Activated CD4-positive, alpha-beta T cell treated with anti-CD3 and anti-CD28 coated beads for 24 hours (primary cell): ENCODE measurements around the gene TEC.
"Not testable (repeated sequence)": the region's sequence is repeated elsewhere in the genome, so short reads cannot be mapped to it uniquely, and the experiment has no call there.

Source experiments
- DNase-seq, 2 donors: peaks; one replicate each; pipeline ENCODE4 v3.0.0-alpha.2; 2020; ENCODE audit warnings: low read depth in 2 of 2

The TEC gene

DNA sequence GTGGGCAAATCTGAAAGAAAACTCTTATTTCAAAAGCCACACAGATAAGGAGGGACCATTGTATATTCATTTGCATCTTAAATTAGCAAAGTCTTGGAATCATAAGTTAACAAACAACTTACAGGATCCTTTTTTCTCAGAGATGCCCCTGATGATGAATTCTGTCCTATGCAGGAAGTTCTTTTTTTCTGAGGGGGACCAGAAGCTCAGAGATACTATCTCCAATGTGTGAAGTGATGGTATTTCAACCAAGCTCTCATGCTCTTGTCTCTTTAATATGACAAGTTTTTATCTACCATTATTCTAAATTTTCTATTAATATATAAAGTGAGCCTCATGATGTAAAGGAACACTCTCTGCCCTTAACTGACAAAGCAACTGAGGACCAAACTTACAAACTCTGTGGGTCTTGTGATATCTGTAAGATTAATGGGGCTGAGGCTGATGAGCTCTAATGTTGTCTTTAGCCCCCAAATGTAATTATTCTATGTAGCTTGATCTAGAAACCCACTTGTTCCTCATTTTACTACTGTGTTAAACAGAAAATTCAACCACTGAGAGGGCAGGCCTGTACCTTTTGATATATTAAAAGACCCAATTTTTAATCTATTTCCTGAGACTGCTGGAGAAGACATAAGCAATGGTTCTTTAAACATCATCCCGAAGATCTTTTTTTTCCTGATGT lies 27.0 kb downstream of the TEC start:
- DNase-seq = no peak

DNA sequence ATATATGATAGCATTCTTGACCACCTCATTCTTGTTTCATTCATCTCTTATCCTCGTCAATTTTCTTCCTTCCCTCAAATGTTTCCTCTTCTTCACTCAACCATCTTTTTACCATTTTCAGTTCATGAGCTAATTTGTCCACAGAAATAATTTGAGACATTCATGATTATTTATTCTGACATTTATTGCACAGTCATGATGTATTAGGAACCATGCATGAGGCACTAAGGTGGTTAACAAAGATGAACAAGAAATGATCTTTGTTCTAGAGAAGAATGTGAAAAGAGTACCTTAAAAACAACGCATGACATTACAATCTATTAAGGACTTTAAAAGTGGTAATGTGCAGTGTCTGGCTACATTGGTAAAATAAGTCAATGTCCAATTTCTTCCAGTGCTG lies 27.9 kb downstream of the TEC start:
- no peak for DNase-seq

DNA sequence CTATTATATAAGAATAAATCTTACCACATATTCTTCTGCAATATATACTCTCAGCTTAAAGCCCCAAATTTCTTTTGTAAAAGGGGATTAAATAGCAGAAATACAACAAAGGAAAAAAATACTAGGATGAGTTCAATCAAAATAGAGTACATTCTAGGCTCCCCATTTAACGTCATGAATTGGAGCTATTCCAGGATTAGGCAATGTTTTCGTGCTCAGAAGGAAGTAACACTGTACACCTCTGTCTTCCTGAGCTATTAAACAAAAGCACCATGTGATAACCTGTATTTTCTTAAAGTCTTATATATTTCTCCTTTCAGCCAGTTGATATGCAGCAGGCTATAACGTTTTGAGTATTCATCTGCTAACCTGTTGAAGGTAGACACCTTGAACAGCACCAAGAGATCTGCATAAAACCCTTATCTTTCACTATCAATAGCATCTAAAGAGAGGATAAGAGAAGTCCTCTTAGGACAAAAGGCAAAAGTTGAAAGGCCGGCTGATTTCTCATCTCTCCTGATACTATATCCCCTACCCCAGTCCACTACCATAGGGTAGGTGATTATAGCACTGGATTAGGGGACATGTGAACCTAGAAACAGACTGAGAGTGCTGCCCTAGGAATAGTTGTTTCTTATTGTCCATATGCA lies 31.5 kb downstream of the TEC start:
- DNase-seq = no peak

DNA sequence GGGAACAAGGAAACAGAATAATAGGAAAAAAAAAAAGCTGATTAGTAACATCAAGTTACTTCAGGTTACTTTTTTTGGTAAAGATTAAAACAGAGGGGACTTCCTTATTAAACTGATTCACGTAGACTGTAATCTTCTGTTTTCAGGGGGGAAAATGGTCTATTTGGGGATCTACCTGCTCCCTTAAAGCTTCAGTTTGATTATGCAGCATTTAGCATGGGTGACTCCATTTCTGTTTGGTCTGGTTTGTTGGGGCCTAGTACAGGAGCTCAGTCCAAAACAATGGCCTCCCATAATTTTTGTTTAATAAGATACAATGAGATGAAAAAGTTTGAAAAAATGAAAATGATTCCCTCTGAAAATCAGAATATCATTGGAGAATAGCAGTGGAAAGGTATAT lies 34.6 kb downstream of the TEC start:
- DNase-seq = no peak

DNA sequence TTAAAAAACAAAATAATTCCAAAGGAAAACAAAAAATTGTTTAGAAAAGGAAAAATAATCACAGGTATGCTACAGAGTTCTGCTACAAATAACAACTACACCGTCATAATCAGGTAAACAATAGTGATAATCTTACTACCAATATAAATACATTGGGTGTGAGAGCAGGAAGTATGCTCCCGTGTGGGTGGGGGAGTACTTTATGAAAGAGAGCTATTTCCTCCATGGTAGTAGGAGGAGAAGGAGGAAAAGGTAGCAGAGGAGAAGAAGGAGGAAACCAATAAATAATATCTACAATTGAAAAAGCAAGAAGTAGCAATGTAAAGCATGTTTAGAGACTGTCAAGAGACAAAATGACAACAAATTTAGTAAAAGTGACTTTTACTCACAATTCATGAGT lies 35.1 kb downstream of the TEC start:
- DNase-seq = no peak

DNA sequence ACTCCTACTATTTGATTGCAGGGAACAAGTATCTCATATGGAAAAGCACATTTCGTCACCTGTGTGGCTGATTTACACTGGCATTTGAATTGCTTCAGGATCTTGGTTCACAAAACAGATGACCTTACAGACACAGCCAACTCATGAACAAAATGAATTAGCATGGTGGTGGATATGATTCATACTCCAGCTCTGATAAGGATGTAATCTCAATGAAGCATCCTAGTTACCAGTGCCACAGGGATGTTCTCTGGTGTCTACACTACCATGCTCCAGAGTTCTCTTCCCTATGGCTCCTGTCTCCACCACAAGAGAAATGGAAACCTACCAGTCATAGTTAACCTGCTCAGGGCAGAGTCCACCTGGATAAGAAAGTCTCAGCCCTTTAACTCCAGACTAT lies 40.7 kb downstream of the TEC start:
- no peak for DNase-seq

DNA sequence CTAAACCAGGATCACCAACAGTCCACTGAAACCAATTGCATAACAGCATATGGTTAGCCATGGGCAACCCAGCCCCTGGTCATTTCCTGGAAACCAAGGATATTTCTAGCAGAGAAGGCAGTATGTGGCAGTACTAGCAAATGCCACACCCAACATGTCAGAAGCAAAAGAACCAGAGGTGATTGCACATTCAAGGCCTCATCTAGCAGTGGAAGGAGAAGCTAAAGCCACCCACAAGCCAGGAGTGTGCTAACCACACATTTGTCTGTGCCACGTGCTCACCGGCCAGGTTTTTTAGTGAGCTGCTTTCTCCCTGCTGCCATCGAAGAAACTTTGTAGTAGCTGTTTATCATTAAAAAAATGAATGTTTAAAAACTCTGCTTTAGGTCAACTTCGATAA lies 42.0 kb downstream of the TEC start:
- no peak for DNase-seq

DNA sequence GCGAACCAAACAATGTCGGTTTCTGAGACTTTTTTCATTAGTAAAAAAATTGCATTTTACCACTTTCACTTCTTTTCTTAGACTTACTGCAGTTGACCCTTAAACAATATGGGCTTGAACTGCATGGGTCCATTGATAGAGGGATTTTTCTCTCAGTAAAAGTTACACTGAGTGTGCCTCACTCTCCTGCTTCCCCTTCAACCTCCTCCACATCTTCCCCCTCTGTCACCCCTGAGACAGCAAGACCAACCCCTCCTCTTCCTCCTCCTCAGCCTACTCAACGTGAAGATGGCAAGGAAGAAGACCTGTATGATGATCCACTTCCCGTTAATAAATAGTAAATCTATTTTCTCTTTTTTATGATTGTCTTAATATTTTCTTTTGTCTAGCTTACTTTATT lies 43.4 kb downstream of the TEC start:
- DNase-seq = no peak

DNA sequence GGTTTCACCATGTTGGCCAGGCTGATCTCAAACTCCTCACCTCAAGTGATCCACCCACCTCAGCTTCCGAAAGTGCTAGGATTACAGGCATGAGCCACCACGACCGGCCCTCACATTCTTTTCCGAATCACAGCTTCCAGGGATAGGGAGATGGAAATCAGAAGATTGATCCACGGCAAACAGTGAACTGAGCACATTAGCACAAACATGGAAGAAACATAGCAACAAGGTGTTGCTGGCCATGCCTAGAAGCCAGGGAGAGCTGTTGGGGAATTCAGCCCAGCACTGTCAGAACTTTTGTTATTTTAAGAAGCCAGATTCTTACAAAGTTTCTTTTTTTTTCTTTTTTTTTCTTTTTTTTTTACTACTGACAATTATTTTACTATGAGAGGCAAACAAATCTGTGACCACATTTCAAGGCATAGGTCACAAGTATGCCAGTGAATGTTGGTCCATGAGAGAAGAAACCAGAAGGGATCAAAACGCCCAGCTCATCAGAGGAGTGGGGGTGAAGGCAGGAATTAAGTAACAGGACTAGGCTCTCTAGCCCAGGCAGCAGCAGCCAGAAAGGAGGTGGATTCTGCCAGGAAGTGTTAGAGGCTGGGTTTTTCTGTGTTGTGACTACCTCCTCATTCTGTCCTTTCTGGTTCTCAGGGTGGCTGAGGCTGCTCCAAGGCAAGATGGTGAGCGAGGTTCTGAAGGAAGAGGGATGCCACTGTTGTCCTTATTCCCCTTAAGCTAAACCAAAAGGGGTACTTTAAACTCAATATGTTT lies 44.1 kb downstream of the TEC start:
- no peak for DNase-seq

DNA sequence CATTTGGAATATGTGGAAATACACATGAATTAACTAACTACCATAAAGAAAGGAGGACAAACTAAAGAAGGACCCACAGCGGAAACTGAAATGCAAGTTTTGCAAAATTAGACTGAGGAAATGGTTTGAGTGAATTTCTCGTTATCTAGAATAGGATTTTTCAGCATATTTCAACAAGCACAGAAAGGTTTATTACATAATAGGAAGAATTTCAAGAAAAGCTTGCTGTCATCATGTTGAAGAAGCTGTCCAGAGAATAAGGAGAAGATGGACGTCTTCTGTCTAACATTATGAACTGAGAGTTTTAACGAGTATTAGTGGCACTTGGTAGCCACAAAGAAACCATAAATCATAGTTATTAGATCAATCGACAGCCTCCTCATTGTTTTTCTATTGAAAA lies 45.0 kb downstream of the TEC start:
- DNase-seq = no peak

DNA sequence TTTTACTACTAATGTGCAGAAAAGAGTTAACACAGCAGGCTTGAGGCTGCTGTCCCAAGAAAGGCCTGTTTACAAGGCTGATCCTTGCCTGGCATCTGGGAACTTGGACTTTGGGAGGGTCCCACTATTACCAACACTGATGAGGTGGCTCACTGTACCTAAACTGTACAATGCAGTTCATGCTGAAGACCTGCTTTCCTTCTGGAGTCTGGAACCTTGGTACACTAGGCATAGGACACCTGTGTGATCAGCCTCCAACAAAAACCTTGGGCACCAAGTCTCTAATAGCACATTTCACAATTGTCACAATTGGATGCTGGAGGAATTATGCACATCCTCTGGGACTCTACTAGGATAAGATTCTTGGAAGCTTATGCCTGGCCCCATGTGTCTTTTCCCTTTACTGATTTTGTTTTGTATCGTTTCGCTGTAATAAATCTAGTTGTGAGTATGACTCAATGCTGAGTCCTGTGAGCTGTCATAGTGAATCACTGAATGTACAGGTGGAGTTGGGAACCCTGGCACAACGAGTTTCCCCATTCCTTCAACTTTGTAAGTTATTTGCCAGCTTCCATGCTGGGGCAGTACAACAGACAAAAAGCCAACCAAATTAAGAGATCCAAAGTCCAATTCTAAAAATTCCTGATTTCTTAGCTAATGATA lies 45.9 kb downstream of the TEC start:
- no peak for DNase-seq

DNA sequence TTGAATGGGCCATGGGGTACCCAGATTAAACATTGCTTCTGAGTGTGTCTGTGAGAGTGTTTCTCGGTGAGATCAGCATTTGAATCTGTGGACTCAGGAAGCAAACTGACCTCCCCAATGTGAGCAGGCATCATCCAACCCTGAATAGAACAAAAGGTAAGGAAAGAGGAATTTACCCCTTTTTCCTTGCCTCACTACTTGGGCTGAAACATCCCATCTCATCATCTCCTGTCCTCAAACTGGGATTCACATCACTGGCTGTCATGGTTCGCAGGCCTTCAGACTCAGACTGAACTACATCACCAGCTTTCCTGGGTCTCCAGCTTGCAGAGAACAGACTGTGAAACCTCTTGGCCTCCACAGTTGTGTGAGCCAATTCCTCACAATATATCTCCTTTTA lies 47.1 kb downstream of the TEC start:
- DNase-seq = no peak

DNA sequence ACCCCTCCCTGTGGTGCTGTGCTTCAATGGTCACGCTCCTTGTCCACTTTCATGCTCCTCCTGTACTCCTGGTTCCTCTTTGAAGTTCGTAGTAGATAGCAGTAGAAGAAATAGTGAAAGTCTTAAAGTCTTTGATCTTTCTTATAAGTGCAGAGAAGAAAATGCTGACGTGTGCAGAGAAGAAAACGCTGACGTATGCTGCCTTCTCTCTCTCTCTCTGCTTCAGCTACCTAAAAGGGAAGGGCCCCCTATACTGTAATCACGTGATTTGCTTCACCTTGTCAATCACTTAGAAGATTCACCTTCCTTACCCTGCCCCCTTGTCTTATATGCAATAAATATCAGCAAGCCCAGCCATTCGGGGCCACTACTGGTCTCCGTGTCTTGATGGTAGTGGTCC lies 50.2 kb downstream of the TEC start:
- not testable (repeated sequence) for DNase-seq

DNA sequence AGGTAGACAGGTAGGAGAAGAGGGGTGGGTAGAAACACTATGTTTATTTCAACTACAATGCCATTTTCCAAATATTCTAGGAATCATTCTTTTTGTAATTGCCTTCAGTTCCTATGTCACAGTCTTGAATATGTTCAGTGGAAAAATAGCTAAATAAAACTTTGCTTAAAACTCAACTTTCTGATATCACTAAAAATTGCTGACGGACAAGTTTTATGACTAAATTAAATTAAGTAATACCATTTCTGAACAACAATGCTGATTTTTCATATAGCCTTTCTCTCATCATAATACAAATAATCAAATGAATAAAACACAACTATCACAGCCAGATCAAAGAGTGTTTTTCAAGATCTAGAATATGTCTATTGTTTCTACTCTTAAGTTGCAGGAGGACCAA lies 53.1 kb downstream of the TEC start:
- DNase-seq = no peak

DNA sequence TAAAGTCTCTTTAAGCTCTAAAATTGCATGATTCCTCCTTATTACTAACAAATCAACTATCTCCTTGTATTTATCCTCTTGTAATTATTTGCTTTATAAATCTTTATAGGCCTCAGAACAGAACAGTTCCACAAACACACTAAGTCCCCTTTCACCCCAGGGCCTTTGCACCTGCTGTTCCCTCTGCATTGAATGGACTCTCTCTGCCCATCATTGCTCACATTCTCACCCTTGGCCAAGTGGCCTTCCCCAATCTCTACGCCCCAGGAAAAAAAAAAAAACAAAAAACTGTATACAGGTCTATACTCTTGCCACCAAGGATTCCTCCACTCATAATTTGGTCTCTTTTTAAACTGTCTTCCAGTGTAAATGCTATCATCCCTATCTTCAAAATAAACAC lies 53.7 kb downstream of the TEC start:
- no peak for DNase-seq

DNA sequence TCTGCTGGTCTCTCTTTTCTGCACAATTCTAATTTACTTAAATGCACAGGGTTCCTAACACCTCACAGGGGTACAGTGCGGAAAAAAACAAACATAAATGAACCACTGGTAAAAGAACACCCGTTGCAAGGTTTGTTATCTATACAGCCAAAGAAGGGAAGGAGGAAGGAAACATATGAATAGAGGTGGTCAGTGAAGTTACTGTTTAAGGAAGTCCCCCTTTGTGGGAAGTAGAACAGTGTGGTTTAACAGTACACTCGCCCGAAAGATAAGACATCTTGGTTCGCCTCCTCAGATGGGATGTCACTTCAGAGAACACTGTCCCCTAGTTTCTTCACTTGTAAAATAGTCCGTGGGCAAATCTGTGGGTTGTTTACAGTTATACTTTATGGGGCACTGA lies 57.5 kb downstream of the TEC start:
- no peak for DNase-seq

DNA sequence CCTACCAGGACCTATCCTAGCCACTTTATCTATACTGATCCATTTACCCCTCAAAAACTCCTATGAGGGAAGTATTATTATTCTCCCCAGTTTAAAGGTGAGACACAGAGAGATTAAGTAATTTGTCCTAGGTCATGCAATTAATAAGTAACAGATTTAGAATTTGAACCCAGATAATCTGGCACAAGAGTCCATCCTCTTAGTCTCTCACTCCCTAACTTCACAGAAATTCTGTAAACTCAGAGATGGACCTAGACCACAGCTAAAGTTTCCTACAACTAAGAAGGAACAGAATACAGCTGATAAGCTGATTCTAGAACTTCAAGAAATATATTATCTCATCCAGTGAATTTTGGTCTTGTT lies 58.7 kb downstream of the TEC start:
- no peak for DNase-seq

DNA sequence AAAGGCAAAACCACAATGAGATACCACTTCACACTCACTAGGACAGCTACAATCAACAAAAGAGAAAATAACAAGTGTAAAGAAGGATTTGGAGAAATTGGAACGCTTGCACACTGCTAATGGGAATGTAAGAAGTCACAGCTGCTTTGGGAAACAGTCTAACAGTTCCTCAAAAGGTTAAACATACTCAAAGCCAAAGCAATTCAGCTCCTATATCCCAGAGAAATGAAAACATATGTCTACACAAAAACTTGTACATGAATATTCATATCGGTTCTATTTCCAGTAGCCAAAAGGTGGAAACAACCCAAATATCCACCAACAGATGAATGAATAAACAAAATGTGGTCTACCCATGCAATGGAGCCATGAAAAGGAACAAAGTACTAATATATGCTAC lies 64.0 kb downstream of the TEC start:
- DNase-seq = no peak

DNA sequence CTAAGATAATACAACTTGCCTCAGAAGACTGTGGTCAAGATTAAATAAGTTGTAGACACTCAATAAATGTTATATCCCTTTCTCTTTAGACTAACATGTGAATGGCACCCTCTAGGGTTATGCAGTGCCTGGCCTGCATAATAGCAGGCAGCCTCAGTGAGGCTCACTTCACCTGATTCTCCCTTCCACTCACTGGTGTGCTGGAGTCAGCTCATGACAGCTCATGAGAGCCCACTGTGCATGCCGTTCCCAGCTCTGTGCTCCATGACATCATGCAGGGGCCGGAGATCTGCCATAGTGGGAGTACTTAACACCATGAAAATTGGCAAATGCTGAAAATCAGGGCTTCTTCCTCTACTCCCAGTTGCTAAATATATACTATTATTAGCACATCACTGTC lies 64.5 kb downstream of the TEC start:
- DNase-seq = no peak

DNA sequence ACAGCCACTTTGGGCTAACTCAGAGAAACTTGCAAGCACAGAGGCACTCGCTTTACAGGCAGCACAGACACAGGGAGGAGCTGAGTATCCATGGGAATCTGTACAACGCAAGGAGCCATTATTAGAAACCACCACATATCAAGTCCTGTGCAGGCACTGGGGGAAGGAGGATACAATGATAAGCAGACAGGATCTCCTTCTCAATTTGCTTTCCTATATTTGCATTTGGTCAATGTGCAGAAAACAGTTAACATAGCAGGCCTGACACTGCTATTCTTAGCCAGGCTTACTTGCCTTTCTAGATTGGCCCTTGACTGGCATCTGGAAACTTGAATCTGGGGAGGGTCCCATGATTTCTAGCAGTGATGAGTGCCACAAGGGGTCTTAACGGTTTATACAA lies 65.8 kb downstream of the TEC start:
- DNase-seq = no peak

DNA sequence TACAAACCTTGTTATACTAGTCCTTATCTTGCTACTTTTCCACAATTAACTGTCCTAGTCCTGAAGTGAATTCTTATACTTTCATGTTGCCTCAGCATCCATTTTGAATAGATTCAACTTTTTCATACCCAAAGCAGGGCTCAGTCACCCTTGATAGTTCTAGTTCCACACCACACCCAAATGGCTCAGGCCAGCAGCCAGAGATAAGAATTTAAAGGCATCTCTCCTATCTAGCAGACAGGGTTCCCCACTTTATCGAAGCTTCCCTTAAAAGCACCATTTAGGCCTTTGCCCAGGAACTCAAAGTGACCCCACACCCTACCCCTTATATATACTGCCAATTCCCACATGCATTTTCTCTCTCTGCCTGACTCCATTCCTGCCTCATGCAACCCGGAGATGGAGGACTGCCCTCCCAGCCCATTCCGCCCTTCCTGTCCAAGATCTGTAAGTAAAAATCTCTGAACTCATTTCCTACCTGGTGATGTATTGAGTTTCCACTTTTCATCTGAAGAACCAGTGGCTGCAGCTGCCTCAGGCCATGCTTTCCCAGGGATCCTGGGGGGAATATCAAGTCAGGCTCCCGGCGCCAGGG lies 71.9 kb downstream of the TEC start:
- no peak for DNase-seq

DNA sequence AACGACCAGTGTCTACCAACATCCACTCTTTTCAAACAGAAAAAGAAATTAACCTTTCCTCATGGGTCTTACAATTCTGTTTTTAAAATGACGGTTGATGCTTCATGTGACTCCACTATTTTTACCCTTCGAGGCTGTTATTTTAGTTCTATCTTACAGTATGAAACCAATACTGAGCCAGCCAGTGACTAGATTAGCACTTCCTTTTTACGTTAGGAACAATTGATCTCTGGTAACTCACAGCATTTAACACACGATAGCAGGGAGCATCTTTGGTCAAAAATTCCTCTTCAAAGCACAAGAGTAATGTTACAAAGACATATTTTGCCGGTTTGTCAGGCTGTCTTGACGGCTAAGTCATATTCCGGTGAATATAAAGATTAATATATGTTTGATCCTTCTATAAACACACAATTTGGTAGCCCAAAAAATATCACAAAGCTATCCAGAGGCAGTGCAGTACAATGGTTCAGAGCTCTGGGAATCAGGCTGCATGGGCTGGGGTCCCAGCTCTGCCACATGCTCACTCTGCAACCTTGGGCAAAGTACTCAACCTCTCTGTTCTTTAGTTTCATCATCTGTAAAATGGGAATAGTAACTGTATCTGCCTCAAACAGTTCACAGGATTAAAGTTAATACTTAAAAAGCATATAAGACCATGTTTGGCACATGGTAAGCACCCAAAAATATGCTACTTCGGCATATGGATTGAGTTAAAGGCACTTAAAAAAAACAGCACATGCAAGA lies 72.7 kb downstream of the TEC start:
- no peak for DNase-seq
